ENCODE results near the gene CLIC4. TPM values are rescaled to one million over a fixed set of nuclear protein-coding genes. Genes with fewer than 3 reads are reported as not detected.

Gene CLIC4
- total RNA-seq, 1 donor from 2014 or later: 123 TPM

DNA sequence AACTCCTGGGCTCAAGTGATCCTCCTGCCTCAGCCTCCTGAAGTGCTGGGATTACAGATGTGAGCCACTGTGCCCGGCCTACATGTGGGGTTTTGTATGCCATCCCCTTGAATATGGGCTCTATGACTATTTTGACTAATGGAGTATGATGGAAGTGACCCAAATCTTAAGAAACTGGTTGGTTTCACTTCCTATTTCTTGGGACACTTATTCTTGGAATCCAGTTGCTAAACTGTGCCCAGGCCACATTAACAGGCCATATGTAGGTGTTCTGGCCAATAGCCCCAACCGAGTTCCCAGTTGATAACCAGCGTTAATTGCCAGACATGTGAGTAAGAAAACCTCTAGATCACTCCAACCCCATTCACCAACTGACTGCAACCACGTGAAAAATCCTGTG is 36.3 kb upstream of the CLIC4 start:
- Mint-ChIP-seq H3K9me3 (no peaks in the 10 kb centered on the region), H3K4me1 (peaks cover 17% of the 10 kb centered on the region), H3K27ac (ENCODE audit: unreplicated experiment) (no peak overlapping the region), H3K4me3 (no peak overlapping the region), H3K27me3 (ENCODE audit: low read depth) (no peaks in the 10 kb centered on the region), H3K36me3 (ENCODE audit: low read depth) (no peaks in the 10 kb centered on the region)
- DNase-seq (ENCODE audit: low read depth, low spot score): no peak
- TF ChIP-seq, protein P1, sequence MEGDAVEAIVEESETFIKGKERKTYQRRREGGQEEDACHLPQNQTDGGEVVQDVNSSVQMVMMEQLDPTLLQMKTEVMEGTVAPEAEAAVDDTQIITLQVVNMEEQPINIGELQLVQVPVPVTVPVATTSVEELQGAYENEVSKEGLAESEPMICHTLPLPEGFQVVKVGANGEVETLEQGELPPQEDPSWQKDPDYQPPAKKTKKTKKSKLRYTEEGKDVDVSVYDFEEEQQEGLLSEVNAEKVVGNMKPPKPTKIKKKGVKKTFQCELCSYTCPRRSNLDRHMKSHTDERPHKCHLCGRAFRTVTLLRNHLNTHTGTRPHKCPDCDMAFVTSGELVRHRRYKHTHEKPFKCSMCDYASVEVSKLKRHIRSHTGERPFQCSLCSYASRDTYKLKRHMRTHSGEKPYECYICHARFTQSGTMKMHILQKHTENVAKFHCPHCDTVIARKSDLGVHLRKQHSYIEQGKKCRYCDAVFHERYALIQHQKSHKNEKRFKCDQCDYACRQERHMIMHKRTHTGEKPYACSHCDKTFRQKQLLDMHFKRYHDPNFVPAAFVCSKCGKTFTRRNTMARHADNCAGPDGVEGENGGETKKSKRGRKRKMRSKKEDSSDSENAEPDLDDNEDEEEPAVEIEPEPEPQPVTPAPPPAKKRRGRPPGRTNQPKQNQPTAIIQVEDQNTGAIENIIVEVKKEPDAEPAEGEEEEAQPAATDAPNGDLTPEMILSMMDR (conservative IDR thresholded peaks at IDR 0.05): no peak

DNA sequence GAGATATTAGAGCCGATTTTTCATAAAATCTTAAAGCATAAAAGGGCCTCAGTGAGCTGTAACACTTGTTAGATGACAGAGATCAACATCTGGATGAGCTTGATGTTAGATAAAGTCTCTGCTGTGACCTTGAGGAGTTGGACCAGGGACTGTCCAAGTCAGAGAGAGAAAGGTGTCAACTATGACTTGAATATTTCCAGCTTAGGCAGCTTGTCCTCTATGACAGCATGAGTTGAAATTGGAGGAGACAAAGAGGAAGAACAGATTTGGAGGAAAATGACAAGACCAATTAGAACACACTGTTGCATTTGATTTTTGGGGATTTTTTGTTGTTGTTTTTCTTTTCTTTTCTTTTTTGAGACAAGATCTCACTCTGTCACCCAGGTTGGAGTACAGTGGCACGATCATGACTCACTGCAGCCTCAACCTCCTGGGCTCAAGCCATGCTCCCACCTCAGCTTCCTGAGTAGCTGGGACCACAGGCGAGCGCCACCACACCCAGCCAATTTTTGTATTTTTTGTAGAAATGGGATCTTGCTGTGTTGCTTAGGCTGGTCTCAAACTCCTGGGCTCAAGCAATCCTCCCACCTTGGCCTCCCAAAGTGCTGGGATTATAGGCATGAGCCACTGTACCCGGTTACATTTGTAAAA is 35.3 kb upstream of the CLIC4 start:
- Mint-ChIP-seq H3K4me3 (no peak overlapping the region), H3K4me1 (peaks cover 12% of the 10 kb centered on the region), H3K36me3 (ENCODE audit: low read depth) (no peaks in the 10 kb centered on the region), H3K27me3 (ENCODE audit: low read depth) (no peaks in the 10 kb centered on the region), H3K27ac (ENCODE audit: unreplicated experiment) (no peak overlapping the region), H3K9me3 (no peaks in the 10 kb centered on the region)
- TF ChIP-seq, protein P1 (conservative IDR thresholded peaks at IDR 0.05): no peak
- no peak for DNase-seq (ENCODE audit: low read depth, low spot score)

DNA sequence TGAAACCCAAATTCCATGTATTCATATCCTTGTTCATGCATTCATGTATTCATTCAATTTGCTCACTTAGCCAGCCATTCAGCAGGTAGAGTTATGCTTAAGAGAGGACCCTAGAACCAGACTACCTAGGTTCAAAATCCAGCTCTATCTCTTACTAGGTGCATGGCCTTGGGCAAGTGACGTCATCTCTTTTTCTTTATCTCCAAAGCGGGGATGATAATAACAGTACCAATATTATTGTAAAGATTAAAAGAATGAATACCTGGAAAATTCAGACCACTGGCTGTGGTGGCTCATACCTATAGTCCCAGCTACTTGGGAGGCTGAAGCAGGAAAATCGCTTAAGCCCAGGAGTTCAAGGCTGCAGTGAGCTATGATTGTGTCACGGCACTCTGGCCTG is 33.9 kb upstream of the CLIC4 start:
- H3K4me3 Mint-ChIP-seq: no peak overlapping the region
- no peak overlapping the region for H3K27ac Mint-ChIP-seq (ENCODE audit: unreplicated experiment)
- H3K36me3 Mint-ChIP-seq (ENCODE audit: low read depth): no peaks in the 10 kb centered on the region
- H3K4me1 Mint-ChIP-seq: peaks cover 11% of the 10 kb centered on the region
- H3K27me3 Mint-ChIP-seq (ENCODE audit: low read depth): no peaks in the 10 kb centered on the region
- DNase-seq (ENCODE audit: low read depth, low spot score): no peak
- H3K9me3 Mint-ChIP-seq: no peaks in the 10 kb centered on the region
- TF ChIP-seq, protein P1 (conservative IDR thresholded peaks at IDR 0.05): no peak

DNA sequence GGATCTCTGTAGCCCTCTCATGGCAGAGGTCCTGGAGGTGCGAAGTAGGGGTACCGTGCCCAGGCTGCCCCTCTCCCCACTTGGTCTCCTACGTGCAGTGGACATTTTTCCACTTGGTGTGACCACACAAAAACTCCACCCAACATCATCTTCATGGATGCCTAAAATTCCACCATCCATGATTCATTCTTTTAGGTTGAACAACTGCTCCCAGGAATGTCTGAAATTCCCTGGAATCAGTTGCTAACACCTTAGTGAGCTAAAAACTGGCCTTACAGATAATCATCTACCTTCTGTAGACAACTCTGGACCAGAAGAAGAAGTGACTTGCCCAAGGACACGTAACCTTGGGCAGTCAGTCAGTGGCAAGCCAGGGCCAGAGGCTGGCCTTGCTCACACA is 32.1 kb upstream of the CLIC4 start:
- Mint-ChIP-seq H3K36me3 (ENCODE audit: low read depth) (no peaks in the 10 kb centered on the region), H3K27me3 (ENCODE audit: low read depth) (no peaks in the 10 kb centered on the region), H3K4me3 (no peak overlapping the region), H3K27ac (ENCODE audit: unreplicated experiment) (no peak overlapping the region), H3K9me3 (no peaks in the 10 kb centered on the region), H3K4me1 (peaks cover 11% of the 10 kb centered on the region)
- TF ChIP-seq, protein P1 (conservative IDR thresholded peaks at IDR 0.05): no peak
- no peak for DNase-seq (ENCODE audit: low read depth, low spot score)

DNA sequence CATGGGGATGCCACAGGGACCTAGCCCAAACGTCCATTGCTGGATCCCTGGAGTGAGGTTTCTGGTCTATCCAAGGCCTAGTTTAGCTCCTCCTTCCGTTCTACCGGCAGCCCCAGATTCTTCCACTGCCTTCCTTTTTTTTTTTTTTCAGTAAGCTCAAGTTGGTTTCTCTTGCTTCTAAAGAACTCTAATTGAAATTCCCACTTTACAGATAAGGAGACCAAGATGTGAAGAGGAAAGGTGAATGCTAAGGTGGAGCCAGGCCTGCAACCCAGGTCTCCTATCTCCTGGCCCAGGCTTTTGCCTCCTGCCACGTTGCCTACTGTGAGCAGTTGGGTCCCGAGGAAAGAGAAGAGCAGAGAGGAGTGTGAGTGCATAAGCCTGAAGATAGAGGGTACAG is 31.5 kb upstream of the CLIC4 start:
- peaks cover 11% of the 10 kb centered on the region for H3K4me1 Mint-ChIP-seq
- no peak overlapping the region for H3K4me3 Mint-ChIP-seq
- no peak overlapping the region for H3K27ac Mint-ChIP-seq (ENCODE audit: unreplicated experiment)
- no peaks in the 10 kb centered on the region for H3K9me3 Mint-ChIP-seq
- no peak for DNase-seq (ENCODE audit: low read depth, low spot score)
- H3K36me3 Mint-ChIP-seq (ENCODE audit: low read depth): no peaks in the 10 kb centered on the region
- H3K27me3 Mint-ChIP-seq (ENCODE audit: low read depth): no peaks in the 10 kb centered on the region
- TF ChIP-seq, protein P1 (conservative IDR thresholded peaks at IDR 0.05): no peak

Measured in neural crest cell (in vitro differentiated cells).